ENCODE results near the gene OR2M2.

The OR2M2 gene

GRCh38 chr1:248187363-248187762, 12.7 kb downstream of the OR2M2 start:
- Histone ChIP-seq H3K9me3 (ENCODE audit: control insufficient read depth, low read length) (no peaks in the 10 kb centered on the region), H3K4me1 (ENCODE audit: control insufficient read depth, insufficient read depth, low read length) (no peaks in the 10 kb centered on the region), H3K9ac (ENCODE audit: low read length) (no peak overlapping the region), H3K36me3 (ENCODE audit: control insufficient read depth, insufficient read depth, low read length) (no peaks in the 10 kb centered on the region), H3K4me3 (ENCODE audit: low read length) (no peak overlapping the region), H3K27me3 (ENCODE audit: control insufficient read depth, insufficient read depth, low read length) (no peaks in the 10 kb centered on the region)

GRCh38 chr1:248189026-248189425, 14.4 kb downstream of the OR2M2 start:
- no peak overlapping the region for H3K9ac ChIP-seq (ENCODE audit: low read length)
- H3K4me3 ChIP-seq (ENCODE audit: low read length) = no peak overlapping the region
- H3K36me3 ChIP-seq (ENCODE audit: control insufficient read depth, insufficient read depth, low read length) = no peaks in the 10 kb centered on the region
- no peaks in the 10 kb centered on the region for H3K9me3 ChIP-seq (ENCODE audit: control insufficient read depth, low read length)
- H3K4me1 ChIP-seq (ENCODE audit: control insufficient read depth, insufficient read depth, low read length) = no peaks in the 10 kb centered on the region
- no peaks in the 10 kb centered on the region for H3K27me3 ChIP-seq (ENCODE audit: control insufficient read depth, insufficient read depth, low read length)

- H3K9ac ChIP-seq (ENCODE audit: low read length) = no peak overlapping the region
- no peaks in the 10 kb centered on the region for H3K36me3 ChIP-seq (ENCODE audit: control insufficient read depth, insufficient read depth, low read length)
- no peaks in the 10 kb centered on the region for H3K9me3 ChIP-seq (ENCODE audit: control insufficient read depth, low read length)
- H3K4me3 ChIP-seq (ENCODE audit: low read length) = no peak overlapping the region
- H3K4me1 ChIP-seq (ENCODE audit: control insufficient read depth, insufficient read depth, low read length) = no peaks in the 10 kb centered on the region
- H3K27me3 ChIP-seq (ENCODE audit: control insufficient read depth, insufficient read depth, low read length) = no peaks in the 10 kb centered on the region
Observed at GRCh38 chr1:248194117-248194516, 19.5 kb downstream of the OR2M2 start.

GRCh38 chr1:248196965-248197364, 22.3 kb downstream of the OR2M2 start, which contains the start of gene OR2M3:
Gene OR2M3 (plus strand): TSS chr1:248197265. CDS start chr1:248203068, 5,803 bp downstream.
- Histone ChIP-seq H3K36me3 (ENCODE audit: control insufficient read depth, insufficient read depth, low read length) (no peaks in the 10 kb centered on the region), H3K4me1 (ENCODE audit: control insufficient read depth, insufficient read depth, low read length) (no peaks in the 10 kb centered on the region), H3K9me3 (ENCODE audit: control insufficient read depth, low read length) (no peaks in the 10 kb centered on the region), H3K9ac (ENCODE audit: low read length) (no peak within 1 kb of the TSS), H3K4me3 (ENCODE audit: low read length) (no peak within 1 kb of the TSS), H3K27me3 (ENCODE audit: control insufficient read depth, insufficient read depth, low read length) (no peaks in the 10 kb centered on the region)

DNA sequence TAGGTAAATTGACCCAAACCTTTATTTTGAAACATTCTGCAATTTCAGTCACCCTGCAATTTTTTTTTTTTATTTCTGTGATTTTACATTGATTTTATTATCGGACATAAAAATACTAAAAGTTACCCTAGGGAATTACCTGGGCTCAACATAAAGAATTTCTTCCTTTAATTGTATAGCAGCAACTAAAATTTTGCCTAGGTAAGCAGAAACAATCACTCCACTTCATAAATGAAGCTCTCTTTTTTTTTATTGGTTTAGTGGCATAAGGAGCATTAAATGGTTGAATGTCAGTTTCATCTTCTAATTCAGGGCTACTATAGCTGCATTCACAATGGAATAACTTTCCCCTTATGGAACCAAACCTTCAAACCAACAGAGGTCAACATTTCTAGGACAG, 41.3 kb downstream of the OR2M2 start:
- Histone ChIP-seq H3K9ac (ENCODE audit: low read length) (no peak overlapping the region), H3K4me1 (ENCODE audit: control insufficient read depth, insufficient read depth, low read length) (no peaks in the 10 kb centered on the region), H3K4me3 (ENCODE audit: low read length) (no peak overlapping the region), H3K9me3 (ENCODE audit: control insufficient read depth, low read length) (no peaks in the 10 kb centered on the region), H3K27me3 (ENCODE audit: control insufficient read depth, insufficient read depth, low read length) (no peaks in the 10 kb centered on the region), H3K36me3 (ENCODE audit: control insufficient read depth, insufficient read depth, low read length) (no peaks in the 10 kb centered on the region)

DNA sequence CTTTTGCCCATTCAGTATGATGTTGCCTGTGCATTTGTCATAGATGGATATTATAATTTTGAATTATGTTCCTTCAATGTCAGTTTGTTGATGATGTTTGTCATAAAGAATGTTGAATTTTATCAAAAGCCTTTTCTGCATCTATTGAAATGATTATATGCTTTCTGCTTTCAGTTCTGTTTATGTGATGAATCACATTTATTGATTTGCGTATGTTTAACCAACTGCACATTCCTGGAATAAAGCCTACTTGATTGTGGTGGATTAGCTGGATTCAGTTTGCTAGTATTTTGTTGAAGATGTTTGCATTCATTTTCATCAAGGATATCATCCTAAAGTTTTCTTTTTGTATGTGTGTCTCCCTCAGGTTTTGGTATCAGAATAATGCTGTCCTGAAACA, 50.9 kb downstream of the OR2M2 start:
- no peaks in the 10 kb centered on the region for H3K27me3 ChIP-seq (ENCODE audit: control insufficient read depth, insufficient read depth, low read length)
- H3K4me3 ChIP-seq (ENCODE audit: low read length) = no peak overlapping the region
- no peaks in the 10 kb centered on the region for H3K4me1 ChIP-seq (ENCODE audit: control insufficient read depth, insufficient read depth, low read length)
- H3K36me3 ChIP-seq (ENCODE audit: control insufficient read depth, insufficient read depth, low read length) = no peaks in the 10 kb centered on the region
- H3K9me3 ChIP-seq (ENCODE audit: control insufficient read depth, low read length) = no peaks in the 10 kb centered on the region
- no peak overlapping the region for H3K9ac ChIP-seq (ENCODE audit: low read length)

DNA sequence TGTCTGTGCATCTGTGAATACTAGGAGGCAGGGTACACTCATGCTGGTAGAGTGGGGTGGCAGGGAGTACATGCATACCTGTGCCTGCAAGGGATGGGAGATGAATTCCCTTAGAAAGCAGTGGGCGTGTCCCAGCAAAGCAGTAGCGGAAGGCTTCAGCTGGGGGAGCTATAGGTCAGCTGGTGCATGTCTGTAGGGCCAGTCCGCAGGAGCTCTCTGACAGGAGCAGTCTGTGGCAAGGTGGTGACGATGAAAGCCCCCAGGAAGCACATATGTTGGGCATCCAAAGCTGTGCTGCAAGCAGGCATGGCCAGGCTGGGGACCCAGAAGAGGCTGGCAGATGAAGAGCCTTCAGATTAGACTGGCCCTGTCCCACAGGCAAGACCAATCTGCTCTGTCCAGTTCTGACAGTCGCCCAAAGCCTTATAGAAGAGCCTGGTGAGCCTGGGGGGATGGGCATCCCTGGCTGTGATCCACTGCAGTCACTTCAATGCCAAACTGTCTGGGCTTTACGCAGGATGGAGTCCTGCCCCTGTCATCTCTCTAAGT, 54.8 kb downstream of the OR2M2 start:
- H3K9me3 ChIP-seq (ENCODE audit: control insufficient read depth, low read length) = no peaks in the 10 kb centered on the region
- no peaks in the 10 kb centered on the region for H3K36me3 ChIP-seq (ENCODE audit: control insufficient read depth, insufficient read depth, low read length)
- no peak overlapping the region for H3K4me3 ChIP-seq (ENCODE audit: low read length)
- H3K27me3 ChIP-seq (ENCODE audit: control insufficient read depth, insufficient read depth, low read length) = no peaks in the 10 kb centered on the region
- no peaks in the 10 kb centered on the region for H3K4me1 ChIP-seq (ENCODE audit: control insufficient read depth, insufficient read depth, low read length)
- no peak overlapping the region for H3K9ac ChIP-seq (ENCODE audit: low read length)
